HFF-Myc (cell line): ENCODE measurements around the gene CMTM6.
"Not testable (repeated sequence)": the region's sequence is repeated elsewhere in the genome, so short reads cannot be mapped to it uniquely, and the experiment has no call there.

Source experiments
- DNase-seq: peaks from one replicate; pipeline ENCODE4 v3.0.0-alpha.2; 2011; ENCODE audit warnings: low read depth; ENCODE audit errors: extremely low read depth
- H3K4me3 ChIP-seq: replicated peaks from 2 replicates; pipeline ENCODE4 v1.5.1; 2011; ENCODE audit warnings: low read depth, mild to moderate bottlenecking, control low read depth, low read length
- CTCF ChIP-seq: IDR thresholded peaks from 2 replicates; pipeline ENCODE4 v1.5.1; 2012; ENCODE audit warnings: mild to moderate bottlenecking, low read depth, low read length, control low read depth; ENCODE audit errors: missing control alignments

CMTM6 gene

GRCh38 chr3:32482693-32483092 lies 20.0 kb downstream of the CMTM6 start:
- DNase-seq = no peak
- no peak overlapping the region for H3K4me3 ChIP-seq
- TF ChIP-seq CTCF = no peak

- DNase-seq = no peak
- no peak for TF ChIP-seq CTCF
- H3K4me3 ChIP-seq = no peak overlapping the region
These were observed 20.6 kb downstream of the CMTM6 start for GRCh38 chr3:32481791-32482631.

- TF ChIP-seq CTCF = no peak
- DNase-seq = no peak
These were observed 22.0 kb downstream of the CMTM6 start for GRCh38 chr3:32480604-32481003.

GRCh38 chr3:32474201-32474600 lies 28.5 kb downstream of the CMTM6 start:
- no peak overlapping the region for H3K4me3 ChIP-seq
- TF ChIP-seq CTCF = no peak
- DNase-seq = no peak

More at GRCh38 chr3:32480604-32481003, 22.0 kb downstream of the CMTM6 start:
- H3K4me3 ChIP-seq = no peak overlapping the region

- DNase-seq, H3K4me3 ChIP-seq: not testable (repeated sequence)
These were observed 30.5 kb downstream of the CMTM6 start for GRCh38 chr3:32472151-32472550.

- no peak for DNase-seq
- H3K4me3 ChIP-seq = no peak overlapping the region
- no peak for TF ChIP-seq CTCF
These were observed 31.4 kb downstream of the CMTM6 start for GRCh38 chr3:32471246-32471645.

- H3K4me3 ChIP-seq = no peak overlapping the region
- DNase-seq = no peak
- TF ChIP-seq CTCF = no peak
These were observed 32.3 kb downstream of the CMTM6 start for GRCh38 chr3:32470362-32470761.
